Measurements from ENCODE around the gene ZIC2.

ZIC2 gene

GRCh38 chr13:99960663-99961311, 20.8 kb upstream of the ZIC2 start:
- H3K4me3 ChIP-seq (ENCODE audit: low read depth, low read length), result no peak overlapping the region
- no peak for TF ChIP-seq CTCF (IDR thresholded peaks at IDR 0.05; ENCODE audit: low read depth, low read length)

GRCh38 chr13:99961636-99962035, 19.9 kb upstream of the ZIC2 start:
- no peak for TF ChIP-seq CTCF (IDR thresholded peaks at IDR 0.05; ENCODE audit: low read depth, low read length)
- no peak overlapping the region for H3K4me3 ChIP-seq (ENCODE audit: low read depth, low read length)

- no peak for TF ChIP-seq CTCF (IDR thresholded peaks at IDR 0.05; ENCODE audit: low read depth, low read length)
- no peak overlapping the region for H3K4me3 ChIP-seq (ENCODE audit: low read depth, low read length)
These were observed 19.3 kb upstream of the ZIC2 start for GRCh38 chr13:99962242-99962641.

- H3K4me3 ChIP-seq (ENCODE audit: low read depth, low read length), result no peak overlapping the region
- no peak for TF ChIP-seq CTCF (IDR thresholded peaks at IDR 0.05; ENCODE audit: low read depth, low read length)
These were observed 17.7 kb upstream of the ZIC2 start for GRCh38 chr13:99963816-99964339.

- H3K4me3 ChIP-seq (ENCODE audit: low read depth, low read length), result no peak overlapping the region
- no peak for TF ChIP-seq CTCF (IDR thresholded peaks at IDR 0.05; ENCODE audit: low read depth, low read length)
These were observed 16.1 kb upstream of the ZIC2 start for GRCh38 chr13:99965329-99966000.

- H3K4me3 ChIP-seq (ENCODE audit: low read depth, low read length), result no peak overlapping the region
- TF ChIP-seq CTCF (IDR thresholded peaks at IDR 0.05; ENCODE audit: low read depth, low read length), result no peak
These were observed 15.3 kb upstream of the ZIC2 start for GRCh38 chr13:99966064-99966805.

- no peak overlapping the region for H3K4me3 ChIP-seq (ENCODE audit: low read depth, low read length)
- no peak for TF ChIP-seq CTCF (IDR thresholded peaks at IDR 0.05; ENCODE audit: low read depth, low read length)
These were observed 14.1 kb upstream of the ZIC2 start for GRCh38 chr13:99967498-99967868.
